IPS-15b (cell line): ENCODE data around the gene GSAP.
"Not testable (repeated sequence)": the region's sequence is repeated elsewhere in the genome, so short reads cannot be mapped to it uniquely, and the experiment has no call there.

Experiments
- H3K27me3 ChIP-seq: one replicate; pipeline ENCODE4 v1.6.1; 2013; ENCODE audit warnings: low read length; ENCODE audit not compliant: control insufficient read depth, insufficient read depth
- H3K36me3 ChIP-seq: one replicate; pipeline ENCODE4 v1.6.1; 2013; ENCODE audit warnings: low read length; ENCODE audit not compliant: control insufficient read depth, insufficient read depth
- H3K4me1 ChIP-seq: one replicate; pipeline ENCODE4 v1.6.1; 2013; ENCODE audit warnings: mild to moderate bottlenecking, low read length; ENCODE audit not compliant: control insufficient read depth, insufficient read depth
- H3K4me3 ChIP-seq: one replicate; pipeline ENCODE4 v1.5.1; 2013; ENCODE audit warnings: low read depth, low read length
- H3K9ac ChIP-seq: one replicate; pipeline ENCODE4 v1.6.1; 2013; ENCODE audit warnings: low read depth, mild to moderate bottlenecking, low read length
- H3K9me3 ChIP-seq: one replicate; pipeline ENCODE4 v1.6.1; 2013; ENCODE audit warnings: mild to moderate bottlenecking, low read length; ENCODE audit not compliant: control insufficient read depth, insufficient read depth

The GSAP gene

GRCh38 chr7:77289387-77289786 lies 126.8 kb downstream of the GSAP start:
- no peak overlapping the region for H3K4me3 ChIP-seq
- H3K9ac ChIP-seq = no peak overlapping the region
- no peaks in the 10 kb centered on the region for H3K36me3 ChIP-seq
- no peaks in the 10 kb centered on the region for H3K9me3 ChIP-seq
- H3K4me1 ChIP-seq = no peaks in the 10 kb centered on the region
- no peaks in the 10 kb centered on the region for H3K27me3 ChIP-seq

GRCh38 chr7:77288676-77289320 lies 127.4 kb downstream of the GSAP start:
- H3K36me3 ChIP-seq = no peaks in the 10 kb centered on the region
- no peak overlapping the region for H3K9ac ChIP-seq
- H3K4me1 ChIP-seq = no peaks in the 10 kb centered on the region
- H3K27me3 ChIP-seq = no peaks in the 10 kb centered on the region
- H3K4me3 ChIP-seq = no peak overlapping the region
- no peaks in the 10 kb centered on the region for H3K9me3 ChIP-seq

GRCh38 chr7:77284616-77285015 lies 131.5 kb downstream of the GSAP start:
- Histone ChIP-seq H3K27me3 (no peaks in the 10 kb centered on the region), H3K9ac (no peak overlapping the region), H3K36me3 (no peaks in the 10 kb centered on the region), H3K4me3 (no peak overlapping the region), H3K4me1 (no peaks in the 10 kb centered on the region), H3K9me3 (no peaks in the 10 kb centered on the region)

- Histone ChIP-seq H3K4me1 (no peaks in the 10 kb centered on the region), H3K36me3 (no peaks in the 10 kb centered on the region), H3K9ac (no peak overlapping the region), H3K9me3 (no peaks in the 10 kb centered on the region), H3K4me3 (no peak overlapping the region), H3K27me3 (no peaks in the 10 kb centered on the region)
Observed at GRCh38 chr7:77284005-77284404, 132.1 kb downstream of the GSAP start.

GRCh38 chr7:77282897-77283296 lies 133.3 kb downstream of the GSAP start:
- Histone ChIP-seq H3K9ac (no peak overlapping the region), H3K4me1 (no peaks in the 10 kb centered on the region), H3K36me3 (no peaks in the 10 kb centered on the region), H3K27me3 (no peaks in the 10 kb centered on the region), H3K4me3 (no peak overlapping the region), H3K9me3 (no peaks in the 10 kb centered on the region)

GRCh38 chr7:77281780-77282478 lies 134.2 kb downstream of the GSAP start:
- no peaks in the 10 kb centered on the region for H3K27me3 ChIP-seq
- no peak overlapping the region for H3K9ac ChIP-seq
- H3K36me3 ChIP-seq = no peaks in the 10 kb centered on the region
- no peaks in the 10 kb centered on the region for H3K9me3 ChIP-seq
- H3K4me3 ChIP-seq = no peak overlapping the region
- no peaks in the 10 kb centered on the region for H3K4me1 ChIP-seq

- H3K9ac ChIP-seq = no peak overlapping the region
- no peaks in the 10 kb centered on the region for H3K36me3 ChIP-seq
- no peak overlapping the region for H3K4me3 ChIP-seq
- no peaks in the 10 kb centered on the region for H3K4me1 ChIP-seq
- H3K9me3 ChIP-seq = no peaks in the 10 kb centered on the region
- no peaks in the 10 kb centered on the region for H3K27me3 ChIP-seq
Observed at GRCh38 chr7:77276120-77276519, 140.0 kb downstream of the GSAP start.

- H3K4me3 ChIP-seq, H3K27me3 ChIP-seq, H3K4me1 ChIP-seq, H3K9ac ChIP-seq, H3K36me3 ChIP-seq, H3K9me3 ChIP-seq: not testable (repeated sequence)
Observed at GRCh38 chr7:77275663-77276062, 140.5 kb downstream of the GSAP start.

- no peaks in the 10 kb centered on the region for H3K9me3 ChIP-seq
- H3K36me3 ChIP-seq = no peaks in the 10 kb centered on the region
- no peak overlapping the region for H3K9ac ChIP-seq
- no peak overlapping the region for H3K4me3 ChIP-seq
- no peaks in the 10 kb centered on the region for H3K4me1 ChIP-seq
- no peaks in the 10 kb centered on the region for H3K27me3 ChIP-seq
Observed at GRCh38 chr7:77271766-77272165, 144.4 kb downstream of the GSAP start.

GRCh38 chr7:77270094-77270480 lies 146.1 kb downstream of the GSAP start:
- Histone ChIP-seq H3K4me1 (no peaks in the 10 kb centered on the region), H3K4me3 (no peak overlapping the region), H3K27me3 (no peaks in the 10 kb centered on the region), H3K9ac (no peak overlapping the region), H3K36me3 (no peaks in the 10 kb centered on the region), H3K9me3 (no peaks in the 10 kb centered on the region)

GRCh38 chr7:77269360-77270093 lies 146.6 kb downstream of the GSAP start:
- no peak overlapping the region for H3K4me3 ChIP-seq
- no peaks in the 10 kb centered on the region for H3K36me3 ChIP-seq
- H3K27me3 ChIP-seq = no peaks in the 10 kb centered on the region
- no peaks in the 10 kb centered on the region for H3K9me3 ChIP-seq
- H3K9ac ChIP-seq = no peak overlapping the region
- no peaks in the 10 kb centered on the region for H3K4me1 ChIP-seq

- Histone ChIP-seq H3K4me3 (no peak overlapping the region), H3K9ac (no peak overlapping the region), H3K27me3 (no peaks in the 10 kb centered on the region), H3K9me3 (no peaks in the 10 kb centered on the region), H3K4me1 (no peaks in the 10 kb centered on the region), H3K36me3 (no peaks in the 10 kb centered on the region)
Observed at GRCh38 chr7:77266291-77266794, 149.8 kb downstream of the GSAP start.
